Hypothalamus (tissue), 51 donors: ENCODE measurements around the gene PCNA.

Experiments
- DNase-seq, 51 donors: peaks; one replicate each; lab custom pipeline; 2025; lab: John Stamatoyannopoulos, UW

The PCNA gene

GRCh38 chr20:5119435-5120184 lies at the start of gene PCNA:
PCNA (minus strand) TSS chr20:5119958; CDS start chr20:5119798, 160 bp downstream.
- DNase-seq, result peak; percentile 33 to 97 (median 91)

- DNase-seq, result peak in 5 of 51 donors; percentile 9 to 53 (median 23)
Observed at GRCh38 chr20:5168651-5169396, 49.1 kb upstream of the PCNA start.

- DNase-seq, result peak in 2 of 51 donors; percentile 19 to 43
Observed at GRCh38 chr20:5164645-5165625, 45.2 kb upstream of the PCNA start.

GRCh38 chr20:5161536-5162164 lies 41.9 kb upstream of the PCNA start:
- DNase-seq, result no peak

- no peak for DNase-seq
Observed at GRCh38 chr20:5160882-5161281, 41.1 kb upstream of the PCNA start.

GRCh38 chr20:5159928-5160327 lies 40.2 kb upstream of the PCNA start:
- DNase-seq, result peak in 1 of 51 donors; percentile 14

GRCh38 chr20:5156675-5157448 lies 37.1 kb upstream of the PCNA start:
- no peak for DNase-seq

- DNase-seq, result no peak
Observed at GRCh38 chr20:5155404-5155803, 35.6 kb upstream of the PCNA start.

- DNase-seq, result no peak
Observed at GRCh38 chr20:5154543-5154925, 34.8 kb upstream of the PCNA start.

GRCh38 chr20:5153612-5154542 lies 34.1 kb upstream of the PCNA start:
- no peak for DNase-seq

- no peak for DNase-seq
Observed at GRCh38 chr20:5153152-5153467, 33.4 kb upstream of the PCNA start.

- peak in 1 of 51 donors; percentile 33 for DNase-seq
Observed at GRCh38 chr20:5150226-5151076, 30.7 kb upstream of the PCNA start.

GRCh38 chr20:5149892-5150225 lies 30.1 kb upstream of the PCNA start:
- no peak for DNase-seq

- peak in 1 of 51 donors; percentile 13 for DNase-seq
Observed at GRCh38 chr20:5148581-5148980, 28.8 kb upstream of the PCNA start.

GRCh38 chr20:5146871-5147592 lies 27.3 kb upstream of the PCNA start:
- DNase-seq, result no peak

GRCh38 chr20:5146099-5146668 lies 26.4 kb upstream of the PCNA start:
- no peak for DNase-seq
